ENCODE measurements around the gene CYTH4.
"Not testable (repeated sequence)": the region's sequence is repeated elsewhere in the genome, so short reads cannot be mapped to it uniquely, and the experiment has no call there.

The CYTH4 gene

GRCh38 chr22:37310815-37311595 is 28.7 kb downstream of the CYTH4 start:
- no peak for DNase-seq (ENCODE audit: low read depth)

GRCh38 chr22:37311761-37312312 is 29.5 kb downstream of the CYTH4 start:
- DNase-seq (ENCODE audit: low read depth), result no peak

GRCh38 chr22:37312549-37313183 is 30.4 kb downstream of the CYTH4 start:
- no peak for DNase-seq (ENCODE audit: low read depth)

- no peak for DNase-seq (ENCODE audit: low read depth)
Measured at GRCh38 chr22:37313376-37314314, 31.3 kb downstream of the CYTH4 start.

GRCh38 chr22:37314315-37315074 is 32.2 kb downstream of the CYTH4 start:
- DNase-seq (ENCODE audit: low read depth), result no peak

- no peak for DNase-seq (ENCODE audit: low read depth)
Measured at GRCh38 chr22:37316405-37316804, 34.1 kb downstream of the CYTH4 start.

GRCh38 chr22:37316875-37317371 is 34.6 kb downstream of the CYTH4 start:
- DNase-seq (ENCODE audit: low read depth), result peak; percentile 43

- DNase-seq (ENCODE audit: low read depth), result no peak
Measured at GRCh38 chr22:37317698-37318210, 35.4 kb downstream of the CYTH4 start.

- no peak for DNase-seq (ENCODE audit: low read depth)
Measured at GRCh38 chr22:37318364-37319109, 36.2 kb downstream of the CYTH4 start.

GRCh38 chr22:37319469-37319868 is 37.2 kb downstream of the CYTH4 start:
- no peak for DNase-seq (ENCODE audit: low read depth)

GRCh38 chr22:37320726-37321677 is 38.7 kb downstream of the CYTH4 start:
- no peak for DNase-seq (ENCODE audit: low read depth)

- DNase-seq (ENCODE audit: low read depth), result no peak
Measured at GRCh38 chr22:37324340-37325038, 42.2 kb downstream of the CYTH4 start.

GRCh38 chr22:37325039-37325395 is 42.7 kb downstream of the CYTH4 start:
- DNase-seq (ENCODE audit: low read depth), result no peak

- no peak for DNase-seq (ENCODE audit: low read depth)
Measured at GRCh38 chr22:37326726-37327125, 44.4 kb downstream of the CYTH4 start.

GRCh38 chr22:37328017-37328416 is 45.7 kb downstream of the CYTH4 start:
- no peak for DNase-seq (ENCODE audit: low read depth)

GRCh38 chr22:37328538-37329237 is 46.4 kb downstream of the CYTH4 start:
- not testable (repeated sequence) for DNase-seq (ENCODE audit: low read depth)

- DNase-seq (ENCODE audit: low read depth), result no peak
Measured at GRCh38 chr22:37329238-37330140, 47.2 kb downstream of the CYTH4 start.
